ENCODE results near the gene VPS8.

- TF ChIP-seq CTCF (IDR thresholded peaks at IDR 0.05) (no peak), POLR2A (IDR thresholded peaks at IDR 0.05) (no peak)
Observed at GRCh38 chr3:184810146-184810545, 1.8 kb upstream of the VPS8 start.

Data from heart left ventricle (tissue), 13 donors.